HG02759 (cell line): ENCODE results near the gene DNAH6.
"Not testable (repeated sequence)": the region's sequence is repeated elsewhere in the genome, so short reads cannot be mapped to it uniquely, and the experiment has no call there.

ENCODE experiments used
- ATAC-seq: cut with Tn5 transposase; IDR thresholded peaks from one replicate; pipeline ENCODE4 v1.9.1; 2021; ENCODE audit warnings: mild to moderate bottlenecking, moderate library complexity; ENCODE audit not compliant: unreplicated experiment

The DNAH6 gene

DNA sequence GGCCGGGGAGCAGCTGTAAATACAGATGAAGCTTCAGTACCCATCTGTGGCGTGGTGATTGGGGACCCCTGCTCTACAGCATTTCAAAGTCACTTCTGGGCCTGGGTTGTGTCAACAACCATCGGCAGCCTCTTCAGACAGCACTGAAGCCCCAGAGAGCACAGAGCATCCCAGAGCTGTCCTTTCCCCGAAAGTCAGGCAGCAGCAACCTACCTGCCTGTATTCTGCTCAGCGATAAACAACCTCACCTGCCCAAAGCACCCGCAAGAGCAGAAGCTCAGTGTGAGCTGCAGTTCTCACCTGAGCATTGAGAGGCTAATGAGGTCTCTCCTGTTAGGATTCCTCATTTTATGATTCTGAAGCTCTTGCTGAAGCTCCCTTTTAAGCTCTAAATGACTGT, 345.2 kb downstream of the DNAH6 start:
- ATAC-seq = no peak

DNA sequence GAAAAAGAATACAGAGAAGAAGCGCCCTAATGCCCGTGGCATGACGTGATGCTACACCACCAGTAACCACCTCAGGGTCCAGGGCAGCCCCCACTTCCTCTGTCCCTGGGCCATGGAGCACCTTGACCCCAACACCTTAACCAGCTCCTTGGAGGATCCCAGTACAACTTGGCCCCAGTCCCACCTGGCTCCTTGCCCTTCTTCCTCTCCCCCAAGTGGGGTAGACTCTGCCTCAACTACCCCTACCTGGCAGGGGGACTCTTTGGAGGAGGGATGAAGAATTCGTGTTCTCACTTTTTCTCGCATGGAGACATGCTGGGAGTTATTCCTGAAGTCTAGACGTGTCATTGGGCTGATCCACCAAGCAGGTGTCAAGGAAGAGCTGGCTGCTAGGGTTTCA, 345.7 kb downstream of the DNAH6 start:
- no peak for ATAC-seq

DNA sequence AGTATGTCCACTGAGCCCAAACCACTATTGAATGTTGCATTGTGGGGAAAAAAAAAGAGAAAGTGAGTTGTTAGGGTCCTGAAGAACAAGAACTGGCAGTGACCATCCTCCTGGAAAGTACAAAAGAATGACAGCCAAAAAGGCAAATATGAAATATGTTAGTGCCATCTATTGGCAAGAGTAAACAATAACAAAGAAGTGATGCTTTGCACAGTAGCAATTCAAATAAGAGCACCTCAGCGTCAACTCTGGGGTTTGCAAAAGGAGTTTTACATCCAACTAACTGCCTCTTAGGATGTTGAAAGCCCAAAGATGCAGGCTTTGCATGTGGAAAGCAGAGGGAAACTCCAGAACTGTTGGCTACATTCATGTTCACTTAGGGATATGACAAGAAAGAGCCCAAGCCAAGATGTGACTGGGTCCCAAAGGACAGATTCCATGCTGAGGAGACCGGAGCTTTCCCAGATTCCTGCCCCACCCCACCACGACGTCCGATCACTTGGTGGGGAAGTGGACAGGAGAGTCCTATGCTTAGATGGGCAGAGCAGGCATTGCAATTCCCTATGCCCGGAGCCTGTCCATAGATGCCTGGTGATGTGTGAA, 349.0 kb downstream of the DNAH6 start:
- peak; percentile 67 for ATAC-seq

DNA sequence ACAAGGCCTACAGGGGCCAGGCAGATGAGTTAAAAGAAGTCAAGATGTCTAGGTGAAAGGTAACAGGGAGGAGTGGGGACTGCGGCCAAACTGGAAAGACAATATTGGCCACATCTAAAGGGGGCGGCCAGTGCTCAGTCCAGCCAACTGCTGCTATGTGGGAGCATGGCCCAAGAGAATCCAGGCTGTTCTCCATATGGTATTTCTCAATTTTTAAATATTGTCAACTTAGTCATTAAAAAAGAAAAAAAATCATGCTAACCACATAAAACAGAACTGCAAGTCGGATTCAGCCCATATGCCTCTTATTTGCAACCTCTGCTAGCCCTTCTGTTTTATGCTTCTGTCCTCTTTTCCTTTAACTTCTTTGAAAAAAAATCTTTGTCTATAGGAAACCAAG, 349.8 kb downstream of the DNAH6 start:
- no peak for ATAC-seq

DNA sequence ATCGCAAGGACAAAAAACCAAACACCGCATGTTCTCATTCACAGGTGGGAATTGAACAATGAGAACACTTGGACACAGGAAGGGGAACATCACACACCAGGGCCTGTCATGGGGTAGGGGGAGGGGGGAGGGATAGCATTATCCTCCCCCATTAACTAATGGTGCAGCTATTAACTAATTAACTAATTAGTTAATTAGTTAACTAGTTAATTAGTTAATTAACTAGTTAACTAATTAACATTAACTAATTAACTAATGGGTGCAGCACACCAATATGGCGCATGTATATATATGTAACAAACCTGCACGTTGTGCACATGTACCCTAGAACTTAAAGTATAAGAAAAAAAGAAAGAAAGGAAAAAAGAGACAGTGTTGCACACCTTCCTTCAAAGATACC, 352.0 kb downstream of the DNAH6 start:
- ATAC-seq = not testable (repeated sequence)
